HG03469 (cell line): Measurements from ENCODE around the gene PCSK9.

ENCODE experiments used
- ATAC-seq: cut with Tn5 transposase; IDR thresholded peaks from one replicate; pipeline ENCODE4 v1.9.1; 2021; ENCODE audit warnings: mild to moderate bottlenecking, moderate library complexity, moderate number of reproducible peaks; ENCODE audit not compliant: unreplicated experiment

Gene PCSK9

DNA sequence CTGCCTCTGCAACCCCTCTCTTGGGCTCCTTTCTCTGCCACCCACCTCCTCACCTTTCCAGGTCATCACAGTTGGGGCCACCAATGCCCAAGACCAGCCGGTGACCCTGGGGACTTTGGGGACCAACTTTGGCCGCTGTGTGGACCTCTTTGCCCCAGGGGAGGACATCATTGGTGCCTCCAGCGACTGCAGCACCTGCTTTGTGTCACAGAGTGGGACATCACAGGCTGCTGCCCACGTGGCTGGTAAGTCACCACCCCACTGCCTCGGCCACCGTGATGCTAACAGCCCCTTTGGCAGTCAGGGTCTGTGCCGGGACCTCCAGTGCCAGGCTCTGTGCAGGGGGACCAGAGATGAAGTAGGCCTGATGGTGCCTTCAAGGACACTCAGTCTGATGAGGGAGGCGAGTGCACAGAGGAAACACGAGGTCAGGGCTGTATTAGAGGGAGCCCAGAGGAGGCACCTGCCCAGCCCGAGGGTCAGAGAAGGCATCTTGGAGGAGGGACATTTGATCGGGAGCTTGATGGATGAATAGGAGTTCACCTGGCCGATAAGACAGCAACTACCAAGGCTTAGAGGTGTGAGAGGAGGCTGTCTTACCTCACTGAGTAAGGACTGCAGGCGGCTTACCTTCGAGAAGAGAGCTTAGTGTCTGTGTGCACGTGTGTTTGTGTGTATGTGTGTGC, 18.1 kb downstream of the PCSK9 start:
- ATAC-seq: no peak

DNA sequence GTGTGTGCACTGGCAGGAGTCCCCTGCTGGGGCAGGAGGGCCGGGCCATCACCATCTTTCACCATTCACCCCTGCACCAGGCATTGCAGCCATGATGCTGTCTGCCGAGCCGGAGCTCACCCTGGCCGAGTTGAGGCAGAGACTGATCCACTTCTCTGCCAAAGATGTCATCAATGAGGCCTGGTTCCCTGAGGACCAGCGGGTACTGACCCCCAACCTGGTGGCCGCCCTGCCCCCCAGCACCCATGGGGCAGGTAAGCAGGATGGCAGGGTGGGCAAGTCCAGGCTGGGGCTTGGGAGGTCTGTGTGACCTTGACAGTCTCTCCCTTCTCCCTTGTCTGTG, 18.6 kb downstream of the PCSK9 start:
- no peak for ATAC-seq

DNA sequence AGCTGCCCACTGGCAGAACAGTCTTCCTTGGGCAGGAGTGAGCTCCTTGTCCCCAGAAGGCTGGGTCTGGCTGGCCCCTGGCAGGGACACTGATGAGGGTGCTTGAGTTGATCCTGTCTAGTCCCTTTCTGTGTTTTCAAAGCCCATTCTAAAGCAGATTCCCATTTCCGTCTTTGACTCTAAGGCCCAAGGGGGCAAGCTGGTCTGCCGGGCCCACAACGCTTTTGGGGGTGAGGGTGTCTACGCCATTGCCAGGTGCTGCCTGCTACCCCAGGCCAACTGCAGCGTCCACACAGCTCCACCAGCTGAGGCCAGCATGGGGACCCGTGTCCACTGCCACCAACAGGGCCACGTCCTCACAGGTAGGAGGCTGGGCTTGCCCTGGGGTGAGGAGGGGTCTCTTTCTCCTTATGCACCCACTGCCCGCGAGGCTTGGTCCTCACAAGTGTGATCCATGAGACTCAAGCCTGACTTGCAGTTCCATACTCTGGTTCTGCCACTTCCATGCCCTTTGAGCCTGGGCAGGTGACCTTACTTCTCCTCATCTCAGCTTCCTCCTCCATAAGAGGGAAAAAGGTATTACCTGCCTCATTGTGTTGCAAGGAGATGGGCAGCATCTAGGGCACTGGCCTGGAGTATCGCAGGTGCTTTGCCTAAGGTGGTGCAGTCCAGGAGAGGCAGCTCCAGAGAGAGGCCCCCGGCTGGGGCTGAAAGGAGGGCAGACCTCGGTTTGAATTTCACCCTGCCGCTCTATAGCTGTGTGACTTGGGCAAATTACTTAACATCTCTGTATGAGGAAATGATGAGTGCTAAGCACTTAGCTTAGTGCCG, 20.2 kb downstream of the PCSK9 start:
- no peak for ATAC-seq

DNA sequence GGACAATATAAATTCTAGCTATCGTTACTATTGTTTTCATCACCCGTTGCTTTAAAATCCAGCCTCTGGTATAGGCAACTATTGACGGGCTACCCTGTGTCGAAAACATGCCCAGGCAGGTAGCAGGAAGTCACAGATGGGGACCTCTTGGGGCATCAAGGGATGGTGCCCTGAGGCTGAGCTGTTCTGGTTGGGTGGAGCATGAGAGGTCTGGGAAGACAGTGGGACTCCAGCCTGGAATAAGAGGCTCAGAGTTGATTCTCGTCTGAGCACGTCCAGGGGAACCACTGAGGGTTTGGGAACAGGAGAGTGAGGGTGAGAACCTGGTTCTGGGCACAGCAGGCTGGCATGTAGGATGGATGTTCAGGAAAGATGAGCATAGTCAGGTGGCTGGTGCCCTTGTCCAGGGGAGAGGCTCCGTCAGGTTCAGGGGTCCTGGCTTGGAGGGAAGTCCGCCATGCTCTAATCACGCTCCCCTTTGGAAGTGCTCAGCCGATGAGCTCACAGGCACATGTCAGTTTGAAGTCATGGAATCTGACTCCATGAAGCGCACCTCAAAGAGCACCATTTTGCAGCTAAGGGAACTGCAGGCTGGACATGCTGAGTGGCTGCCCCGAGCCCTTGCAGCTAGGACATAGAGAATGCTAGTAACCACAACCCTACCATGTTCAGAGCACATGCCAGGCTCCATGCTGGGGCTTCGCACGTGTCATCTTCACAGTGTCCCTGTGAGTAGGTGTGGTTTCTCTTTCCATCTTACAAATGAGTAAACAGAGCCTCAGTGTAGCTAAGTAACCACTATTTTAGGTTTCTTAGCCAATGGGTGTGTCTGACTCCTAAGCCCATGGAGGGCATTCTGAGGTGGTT, 21.0 kb downstream of the PCSK9 start:
- no peak for ATAC-seq

DNA sequence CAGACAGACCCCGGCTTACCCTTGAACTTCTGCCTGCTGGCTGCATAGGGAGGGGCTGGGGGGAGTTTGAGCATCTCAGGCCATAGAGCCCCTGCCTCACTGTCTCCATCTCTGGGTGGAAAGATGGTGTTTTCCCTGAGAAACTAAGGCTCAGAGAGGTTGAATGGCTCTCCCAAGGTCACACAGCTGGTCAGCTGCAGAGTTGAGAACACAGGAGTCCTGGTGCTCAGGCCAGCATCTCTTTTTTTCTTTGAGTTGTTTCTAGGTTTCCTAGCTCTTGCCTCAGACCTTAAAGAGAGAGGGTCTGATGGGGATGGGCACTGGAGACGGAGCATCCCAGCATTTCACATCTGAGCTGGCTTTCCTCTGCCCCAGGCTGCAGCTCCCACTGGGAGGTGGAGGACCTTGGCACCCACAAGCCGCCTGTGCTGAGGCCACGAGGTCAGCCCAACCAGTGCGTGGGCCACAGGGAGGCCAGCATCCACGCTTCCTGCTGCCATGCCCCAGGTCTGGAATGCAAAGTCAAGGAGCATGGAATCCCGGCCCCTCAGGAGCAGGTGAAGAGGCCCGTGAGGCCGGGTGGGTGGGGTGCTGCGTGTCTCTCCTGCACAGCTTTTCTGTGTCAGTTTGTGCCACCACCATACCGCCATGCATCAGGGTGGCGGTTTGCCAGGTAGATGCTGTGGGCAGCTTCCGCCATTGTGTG, 21.8 kb downstream of the PCSK9 start:
- no peak for ATAC-seq

DNA sequence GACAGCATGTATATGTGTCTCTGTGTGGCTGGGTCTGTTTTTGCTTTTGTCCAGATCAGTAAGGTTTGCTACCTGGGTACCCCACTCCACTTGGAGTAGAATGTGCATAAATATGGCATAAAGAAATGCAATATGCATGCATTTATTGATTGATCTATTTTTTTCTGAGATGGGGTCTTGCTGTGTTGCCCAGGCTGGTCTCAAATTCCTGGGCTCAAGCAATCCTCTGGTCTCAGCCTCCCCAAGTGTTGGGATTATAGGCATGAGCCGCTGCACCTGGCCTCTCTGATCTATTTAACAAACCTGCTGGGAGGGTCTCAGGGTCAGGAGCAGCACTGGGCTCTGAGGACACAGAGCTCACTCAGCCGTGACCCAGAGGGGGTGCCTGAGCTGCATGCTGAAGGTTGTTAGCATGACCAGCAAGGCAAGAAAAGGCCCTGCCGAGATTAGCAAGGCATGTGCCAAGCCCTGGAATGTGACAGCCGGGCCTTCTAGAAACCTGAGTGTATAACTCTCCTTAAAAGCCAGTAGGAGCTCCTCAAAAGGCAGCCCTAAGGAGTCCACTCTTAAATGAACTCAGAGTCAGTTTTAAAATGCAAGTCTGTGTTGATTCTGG, 22.5 kb downstream of the PCSK9 start:
- ATAC-seq: no peak

DNA sequence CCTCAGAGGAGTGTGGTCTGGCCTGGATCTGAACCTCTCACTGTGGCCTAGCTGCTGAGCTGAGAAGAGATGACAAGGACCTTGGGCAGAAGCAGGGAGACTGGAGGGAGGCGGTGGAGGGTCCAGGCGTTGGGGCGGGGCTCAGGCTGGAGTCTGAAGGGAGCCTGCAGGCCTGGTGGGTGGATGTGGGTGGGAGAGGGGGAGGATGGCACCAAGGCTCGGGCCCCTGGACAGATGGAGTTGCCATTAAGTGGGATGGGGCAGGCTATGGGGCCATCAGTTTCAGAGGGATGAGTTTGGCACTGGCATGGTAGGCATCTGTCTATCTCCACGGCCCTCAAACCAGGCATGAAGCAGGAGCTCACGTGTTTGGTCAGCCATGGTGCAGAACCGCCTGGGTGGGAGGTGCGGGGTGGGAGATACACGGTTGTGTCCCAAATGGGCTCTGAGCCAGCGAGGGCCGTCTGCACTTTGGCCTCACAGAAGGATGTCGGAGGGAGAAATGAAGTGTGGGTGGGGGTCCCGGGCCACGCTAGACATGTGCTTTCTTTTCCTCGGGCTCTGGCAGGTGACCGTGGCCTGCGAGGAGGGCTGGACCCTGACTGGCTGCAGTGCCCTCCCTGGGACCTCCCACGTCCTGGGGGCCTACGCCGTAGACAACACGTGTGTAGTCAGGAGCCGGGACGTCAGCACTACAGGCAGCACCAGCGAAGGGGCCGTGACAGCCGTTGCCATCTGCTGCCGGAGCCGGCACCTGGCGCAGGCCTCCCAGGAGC, 23.6 kb downstream of the PCSK9 start:
- ATAC-seq: no peak

DNA sequence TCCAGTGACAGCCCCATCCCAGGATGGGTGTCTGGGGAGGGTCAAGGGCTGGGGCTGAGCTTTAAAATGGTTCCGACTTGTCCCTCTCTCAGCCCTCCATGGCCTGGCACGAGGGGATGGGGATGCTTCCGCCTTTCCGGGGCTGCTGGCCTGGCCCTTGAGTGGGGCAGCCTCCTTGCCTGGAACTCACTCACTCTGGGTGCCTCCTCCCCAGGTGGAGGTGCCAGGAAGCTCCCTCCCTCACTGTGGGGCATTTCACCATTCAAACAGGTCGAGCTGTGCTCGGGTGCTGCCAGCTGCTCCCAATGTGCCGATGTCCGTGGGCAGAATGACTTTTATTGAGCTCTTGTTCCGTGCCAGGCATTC, 24.2 kb downstream of the PCSK9 start:
- no peak for ATAC-seq

DNA sequence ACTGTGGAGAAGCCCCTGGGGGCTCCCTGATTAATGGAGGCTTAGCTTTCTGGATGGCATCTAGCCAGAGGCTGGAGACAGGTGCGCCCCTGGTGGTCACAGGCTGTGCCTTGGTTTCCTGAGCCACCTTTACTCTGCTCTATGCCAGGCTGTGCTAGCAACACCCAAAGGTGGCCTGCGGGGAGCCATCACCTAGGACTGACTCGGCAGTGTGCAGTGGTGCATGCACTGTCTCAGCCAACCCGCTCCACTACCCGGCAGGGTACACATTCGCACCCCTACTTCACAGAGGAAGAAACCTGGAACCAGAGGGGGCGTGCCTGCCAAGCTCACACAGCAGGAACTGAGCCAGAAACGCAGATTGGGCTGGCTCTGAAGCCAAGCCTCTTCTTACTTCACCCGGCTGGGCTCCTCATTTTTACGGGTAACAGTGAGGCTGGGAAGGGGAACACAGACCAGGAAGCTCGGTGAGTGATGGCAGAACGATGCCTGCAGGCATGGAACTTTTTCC, 24.8 kb downstream of the PCSK9 start:
- no peak for ATAC-seq

DNA sequence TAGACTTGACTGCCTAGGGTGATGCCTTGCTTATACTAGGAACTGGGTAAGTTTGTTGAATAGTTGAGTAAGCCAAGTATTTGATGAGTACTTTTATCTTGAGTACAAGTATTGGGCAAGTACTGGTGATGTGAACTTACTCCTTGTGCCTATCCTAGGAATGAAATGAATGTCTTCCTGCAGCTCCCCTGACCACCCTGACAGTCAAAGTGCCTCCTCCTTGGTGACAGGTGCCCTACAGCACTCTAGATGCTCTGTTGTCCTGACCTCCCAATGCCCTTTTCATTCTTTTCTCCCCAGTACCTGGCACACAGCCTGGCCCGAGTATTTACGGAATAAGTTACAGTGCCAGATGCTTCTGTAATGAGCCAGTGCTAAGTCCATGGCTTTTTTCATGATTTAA, 25.5 kb downstream of the PCSK9 start:
- no peak for ATAC-seq

DNA sequence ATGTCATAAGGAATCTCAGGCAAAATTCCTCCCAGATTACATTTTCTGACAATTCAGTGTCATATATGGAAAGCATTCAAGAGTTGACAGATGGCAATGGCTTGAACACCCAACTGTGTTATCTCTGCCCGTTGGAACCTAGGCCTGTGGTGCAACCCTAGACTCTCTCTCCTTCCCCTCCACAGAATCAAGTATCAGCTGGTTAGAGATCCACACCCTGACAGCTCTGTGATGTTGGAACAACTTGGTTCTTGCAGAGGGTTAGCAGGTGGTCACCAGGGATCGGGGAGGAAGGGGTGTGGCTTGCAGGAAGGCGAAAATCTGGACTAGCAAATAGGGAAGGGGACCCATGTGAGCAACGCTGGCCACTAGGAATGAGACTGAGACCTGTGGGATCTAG, 26.3 kb downstream of the PCSK9 start:
- no peak for ATAC-seq

DNA sequence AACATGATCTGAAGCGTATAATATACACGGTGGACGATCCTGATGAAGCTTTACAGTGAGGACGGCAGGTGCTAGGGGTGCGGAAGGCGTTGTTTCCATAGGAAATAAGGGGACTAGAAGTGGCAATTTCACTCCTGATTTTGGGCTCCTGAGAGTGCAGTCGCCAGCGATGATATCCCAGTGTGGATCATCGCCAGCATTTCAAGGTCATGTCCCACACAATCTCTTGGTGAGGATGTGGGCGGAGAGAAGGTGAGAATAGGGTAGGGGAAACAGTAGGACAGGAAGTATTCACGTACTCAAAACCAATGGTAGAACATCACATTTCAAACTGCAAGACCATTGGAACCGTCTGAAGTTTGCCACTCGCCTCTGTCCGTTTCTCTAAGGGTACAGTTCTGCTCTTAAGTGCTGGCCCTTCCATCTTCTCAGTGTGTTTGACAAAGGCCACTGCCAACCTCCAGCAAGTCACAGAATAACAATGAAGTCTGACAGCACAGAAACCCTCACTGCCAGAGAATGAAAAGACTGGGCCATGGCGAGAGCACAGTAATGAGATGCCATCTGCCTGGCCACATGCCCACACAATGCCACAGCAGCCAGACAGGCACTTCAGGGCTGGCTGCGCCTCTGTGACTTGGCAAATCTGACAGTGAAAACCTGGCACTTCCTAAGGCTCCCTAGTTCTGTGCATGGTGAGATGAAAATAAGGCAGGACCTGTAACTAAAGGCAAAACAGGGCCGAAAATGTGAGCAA, 27.9 kb downstream of the PCSK9 start:
- no peak for ATAC-seq

DNA sequence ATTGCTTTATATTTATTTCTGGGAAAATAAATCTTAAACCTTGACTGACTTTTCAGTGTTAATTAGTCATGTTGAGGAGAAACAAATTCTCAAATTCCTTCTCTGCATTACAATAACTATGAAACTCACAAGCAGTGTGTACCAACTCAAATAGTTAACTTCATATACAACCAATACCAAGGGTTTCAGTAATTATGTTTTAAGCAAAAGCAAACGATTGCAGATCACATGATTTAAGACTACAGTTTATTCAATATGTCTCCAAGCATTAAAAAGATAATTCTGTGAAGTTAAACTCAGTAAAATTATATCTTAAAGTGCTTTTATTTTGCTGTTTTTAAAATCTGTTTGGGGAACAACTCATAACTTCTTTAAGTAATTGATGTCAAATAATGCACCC, 28.6 kb downstream of the PCSK9 start:
- ATAC-seq: no peak

DNA sequence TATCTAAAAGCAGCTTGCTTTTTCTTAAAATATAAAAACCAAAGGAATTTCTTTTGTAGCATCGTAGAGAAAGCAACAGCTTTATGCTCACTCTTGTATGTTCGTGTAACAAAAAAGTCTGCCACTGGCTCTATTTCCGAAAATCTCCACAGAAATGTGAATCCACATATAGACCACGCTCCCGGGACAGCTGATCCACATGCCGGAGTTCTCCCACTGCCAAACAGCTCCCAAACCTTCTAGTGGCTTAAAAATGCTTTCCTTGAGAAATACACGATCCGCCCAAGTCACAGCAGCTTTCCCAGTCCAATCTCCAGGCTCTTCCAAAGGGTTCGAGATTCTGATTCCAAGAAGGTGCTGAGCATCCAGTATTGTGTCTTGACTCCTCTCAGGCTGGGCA, 29.3 kb downstream of the PCSK9 start:
- no peak for ATAC-seq

DNA sequence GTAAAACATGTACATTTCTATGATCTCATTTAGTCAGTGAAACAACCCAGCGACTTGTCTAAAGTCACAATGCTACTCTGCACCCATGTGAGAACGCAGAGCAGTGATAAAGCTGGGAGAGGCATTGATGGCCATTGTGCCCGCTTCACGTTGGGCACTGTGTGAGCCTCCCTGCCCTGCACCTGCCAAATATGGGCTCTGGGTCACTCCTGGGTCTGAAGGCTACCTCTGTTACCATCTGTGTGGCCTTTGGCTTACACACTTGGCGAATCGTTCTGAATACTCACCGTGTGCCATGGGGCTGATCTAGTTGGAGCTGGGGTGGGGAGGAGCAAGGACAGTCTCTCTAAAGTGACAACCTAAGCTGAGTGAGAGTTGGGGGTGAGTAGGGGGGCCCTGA, 29.9 kb downstream of the PCSK9 start:
- no peak for ATAC-seq

DNA sequence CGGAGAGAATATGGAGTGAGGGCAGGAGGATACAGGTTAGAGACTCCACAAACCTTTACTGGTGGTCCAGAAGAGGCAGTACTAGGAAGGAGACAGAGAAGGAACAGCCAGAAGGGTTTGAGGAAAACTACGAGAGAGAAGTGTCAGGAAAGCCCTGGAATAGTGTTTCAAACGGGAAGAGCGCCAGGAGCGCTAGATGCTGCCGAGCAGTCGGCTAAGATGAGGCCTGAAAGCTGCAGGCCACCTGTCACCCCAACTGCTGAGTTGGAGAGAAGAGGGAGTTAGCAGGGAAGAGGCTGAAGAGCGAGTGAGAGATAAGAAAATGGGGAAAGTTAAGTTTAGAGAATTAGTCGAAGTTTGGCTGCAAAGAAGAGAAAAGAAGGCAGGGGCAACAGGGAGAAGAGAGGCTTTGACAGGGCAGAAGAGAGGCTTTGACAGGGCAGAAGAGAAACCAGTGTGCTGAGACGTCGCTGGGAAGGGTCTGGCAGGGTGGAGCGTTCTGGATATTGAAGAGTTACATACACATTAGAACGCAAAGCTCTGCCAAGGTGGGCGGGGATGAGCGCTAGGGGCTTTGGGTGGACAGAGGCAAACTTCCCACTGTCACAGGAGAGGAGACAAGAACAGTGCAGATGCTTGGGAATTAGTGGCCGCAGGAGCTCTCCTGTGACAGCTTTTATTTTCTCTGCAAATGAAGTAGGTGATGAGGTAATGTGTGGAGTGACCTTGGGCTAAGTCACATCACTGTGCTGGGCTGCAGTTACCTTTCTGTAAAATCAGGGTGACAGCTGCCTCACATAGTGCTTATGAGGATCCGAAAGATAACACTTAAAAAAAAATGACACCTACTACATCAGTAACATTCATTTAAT, 31.2 kb downstream of the PCSK9 start:
- no peak for ATAC-seq

DNA sequence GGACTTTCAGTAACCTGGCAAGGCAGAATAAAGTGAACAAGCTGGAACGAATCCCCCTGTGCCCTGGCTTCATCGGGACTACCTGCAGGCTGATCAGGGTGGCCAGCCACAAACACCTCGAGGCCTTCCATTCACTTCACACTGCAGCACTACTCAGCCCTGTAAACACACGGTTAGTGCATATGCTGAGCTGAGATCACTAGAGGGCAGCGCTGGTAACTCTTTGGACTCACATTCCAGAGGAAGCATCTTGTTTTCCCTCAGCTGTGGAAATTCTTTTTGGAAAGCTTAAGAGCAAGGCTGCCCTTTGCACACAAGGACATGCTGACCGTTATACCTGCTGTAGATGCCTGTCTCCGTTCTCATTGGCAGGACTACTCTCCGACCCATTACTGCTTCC, 32.1 kb downstream of the PCSK9 start:
- no peak for ATAC-seq
